Naive thymus-derived CD4-positive, alpha-beta T cell (primary cell): ENCODE results near the gene EYS. TPM values are rescaled to one million over a fixed set of nuclear protein-coding genes. Genes with fewer than 3 reads are reported as not detected.

ENCODE experiments used
- ATAC-seq: fragments of 150-1000 bp; cut with Tn5 transposase; 2 replicates; pipeline ENCODE4 v1.10.0; 2021; ENCODE audit warnings: mild to moderate bottlenecking, moderate library complexity
- CTCF ChIA-PET: fragments of 350-600 bp; sonication (Branson Sonifier 250); formaldehyde crosslinking; loops from one replicate; lab custom pipeline; 2021; ENCODE audit warnings: antibody characterized with exemption; lab: Charles Lee
- POLR2A ChIA-PET: fragments of 350-600 bp; sonication (Branson Sonifier 250); formaldehyde crosslinking; loops from one replicate; lab custom pipeline; 2021; ENCODE audit warnings: antibody characterized with exemption, inconsistent platforms; lab: Charles Lee
- DNase-seq, 9 donors: peaks; one replicate each; pipeline versions ENCODE4 v3.0.0 to v3.0.0-alpha.2; 2020 to 2022; ENCODE audit warnings: mixed read lengths in 1 of 9
- H3K27ac ChIP-seq: one replicate; pipeline ENCODE4 v1.7.0; 2013; ENCODE audit warnings: mild to moderate bottlenecking, low read depth, low read length, moderate library complexity
- H3K27me3 ChIP-seq, 2 donors: one replicate each; pipeline ENCODE4 v1.7.0; 2013; ENCODE audit warnings: low read length in 2 of 2, mild to moderate bottlenecking in 2 of 2, moderate library complexity in 2 of 2; ENCODE audit not compliant: control insufficient read depth in 2 of 2, insufficient read depth in 2 of 2
- H3K36me3 ChIP-seq, 3 experiments: 1 replicate in 2 of 3; 2 replicates in 1 of 3; pipeline ENCODE4 v1.7.0; 2013; ENCODE audit warnings: low read length in 3 of 3, mild to moderate bottlenecking in 3 of 3, moderate library complexity in 1 of 3; ENCODE audit not compliant: insufficient read depth in 3 of 3, control insufficient read depth in 2 of 3
- H3K4me1 ChIP-seq, 2 donors: one replicate each; pipeline ENCODE4 v1.7.0; 2013; ENCODE audit warnings: low read length in 2 of 2, mild to moderate bottlenecking in 2 of 2, moderate library complexity in 1 of 2; ENCODE audit not compliant: control insufficient read depth in 2 of 2, insufficient read depth in 2 of 2
- H3K4me3 ChIP-seq: 2 replicates; pipeline ENCODE4 v1.7.0; 2013; ENCODE audit warnings: mild to moderate bottlenecking, low read length
- H3K9me3 ChIP-seq, 3 experiments: 1 replicate in 2 of 3; 2 replicates in 1 of 3; pipeline ENCODE4 v1.7.0; 2013; ENCODE audit warnings: low read length in 3 of 3; ENCODE audit not compliant: control insufficient read depth in 2 of 3
- H3K27ac Mint-ChIP-seq, 9 donors: one replicate each; pipeline ENCODE4 v1.8.0; 2020 to 2022; ENCODE audit warnings: mixed read lengths in 9 of 9, mild to moderate bottlenecking in 8 of 9, moderate library complexity in 5 of 9, inconsistent platforms in 2 of 9
- H3K27me3 Mint-ChIP-seq, 5 donors: one replicate each; pipeline ENCODE4 v1.8.0; 2021 to 2022; ENCODE audit warnings: mixed read lengths in 5 of 5, mild to moderate bottlenecking in 1 of 5
- H3K36me3 Mint-ChIP-seq, 5 donors: one replicate each; pipeline ENCODE4 v1.8.0; 2020 to 2022; ENCODE audit warnings: mixed read lengths in 5 of 5, mild to moderate bottlenecking in 3 of 5, inconsistent platforms in 1 of 5
- H3K4me1 Mint-ChIP-seq, 7 donors: one replicate each; pipeline ENCODE4 v1.8.0; 2020 to 2022; ENCODE audit warnings: mixed read lengths in 7 of 7, mild to moderate bottlenecking in 3 of 7, inconsistent platforms in 1 of 7
- H3K4me3 Mint-ChIP-seq, 10 donors: one replicate each; pipeline ENCODE4 v1.8.0; 2020 to 2022; ENCODE audit warnings: mild to moderate bottlenecking in 10 of 10, mixed read lengths in 10 of 10, moderate library complexity in 6 of 10, inconsistent platforms in 2 of 10
- H3K9me3 Mint-ChIP-seq, 11 donors: one replicate each; pipeline ENCODE4 v1.8.0; 2020 to 2022; ENCODE audit warnings: mixed read lengths in 11 of 11, mild to moderate bottlenecking in 4 of 11, inconsistent platforms in 1 of 11, moderate library complexity in 1 of 11
- intact Hi-C, 2 donors: fragments of 100-400 bp; cut with micrococcal nuclease; formaldehyde crosslinking; loops; one replicate each; pipeline ENCODE4 v1.15.1; 2023
- polyA plus RNA-seq, 2 donors: library from polyadenylated mRNA; unstranded; fragments of 300-500 nt; fragmentation: Illumina TruSeq; gene quantifications; one replicate each; pipeline ENCODE4 v1.2.3, GENCODE V29; 2021
- total RNA-seq, 6 experiments: library from RNA in 5 of 6; stranded (reverse) in 5 of 6; gene quantifications; 1 replicate in 5 of 6; 2 replicates in 1 of 6; pipeline ENCODE4 v1.2.3 and lab custom pipeline; 2021 to 2026

EYS gene
- total and polyA plus RNA-seq, 7 experiments from 2014 or later, result 0.07 to 0.21 (median 0.13) TPM; not detected in 4

GRCh38 chr6:64170316-64170715 lies 1536.7 kb downstream of the EYS start:
- Histone ChIP-seq H3K4me1 (no peaks in the 10 kb centered on the region), H3K27me3 (no peaks in the 10 kb centered on the region), H3K4me3 (no peak overlapping the region), H3K36me3 (no peaks in the 10 kb centered on the region), H3K27ac (no peak overlapping the region), H3K9me3 (no peaks in the 10 kb centered on the region)
- DNase-seq (no peak), ATAC-seq (no peak)
- Mint-ChIP-seq H3K4me3 (no peak overlapping the region), H3K4me1 (peaks cover 0 to 4% (median 0%) of the 10 kb centered on the region in 7 donors), H3K36me3 (no peaks in the 10 kb centered on the region), H3K9me3 (peaks cover 0 to 10% (median 2%) of the 10 kb centered on the region in 11 donors), H3K27ac (no peak overlapping the region), H3K27me3 (no peaks in the 10 kb centered on the region)
- POLR2A ChIA-PET, result no interaction called here
- intact Hi-C loops, result no loop called here
- CTCF ChIA-PET, result no interaction called here

DNA sequence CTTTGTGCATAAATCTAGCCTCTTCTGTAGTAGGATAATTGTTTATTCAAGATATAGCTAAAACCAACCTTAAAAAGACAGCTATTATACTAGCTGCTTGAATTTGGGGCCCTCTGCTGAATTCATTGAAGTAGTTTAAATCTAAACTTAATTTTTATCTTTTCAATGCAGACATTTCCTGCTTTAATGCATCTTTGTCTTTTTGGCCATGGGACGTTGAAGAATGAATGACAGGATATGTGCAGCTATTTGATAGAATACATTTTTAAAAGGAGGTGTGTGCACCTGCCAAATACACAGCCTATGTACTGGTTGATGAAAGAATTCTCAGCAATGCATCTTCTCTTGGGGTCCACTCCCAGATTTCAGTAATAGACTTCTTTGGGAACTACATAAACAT lies 1546.5 kb downstream of the EYS start:
- no peaks in the 10 kb centered on the region for H3K36me3 Mint-ChIP-seq
- ATAC-seq, result no peak
- H3K27ac Mint-ChIP-seq, result no peak overlapping the region
- Histone ChIP-seq H3K4me1 (no peaks in the 10 kb centered on the region), H3K9me3 (no peaks in the 10 kb centered on the region), H3K27ac (no peak overlapping the region), H3K4me3 (no peak overlapping the region), H3K27me3 (no peaks in the 10 kb centered on the region), H3K36me3 (no peaks in the 10 kb centered on the region)
- H3K27me3 Mint-ChIP-seq, result no peaks in the 10 kb centered on the region
- peaks cover 0 to 6% (median under 1%) of the 10 kb centered on the region in 11 donors for H3K9me3 Mint-ChIP-seq
- intact Hi-C loops, result no loop called here
- CTCF ChIA-PET, result no interaction called here
- H3K4me1 Mint-ChIP-seq, result no peaks in the 10 kb centered on the region
- POLR2A ChIA-PET, result no interaction called here
- DNase-seq, result no peak
- H3K4me3 Mint-ChIP-seq, result no peak overlapping the region

DNA sequence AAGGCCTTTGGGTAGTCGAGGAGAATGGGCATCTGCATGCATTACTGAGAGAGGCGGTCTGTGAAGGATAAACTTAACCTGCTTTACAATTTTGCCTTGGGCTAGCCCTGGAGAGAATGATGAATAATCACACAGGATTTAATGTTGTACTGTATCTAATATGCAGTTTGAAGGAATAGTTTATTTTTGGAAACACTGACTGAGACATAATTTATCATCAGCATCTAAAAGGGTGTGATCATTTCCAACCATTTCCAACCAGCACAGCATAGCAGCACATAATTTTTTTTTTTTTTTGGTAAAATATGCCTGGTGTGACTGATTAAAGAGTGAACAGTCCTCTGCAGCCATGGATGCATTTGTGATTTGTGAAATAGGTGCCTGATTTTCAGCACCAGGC lies 1552.0 kb downstream of the EYS start:
- no peaks in the 10 kb centered on the region for H3K4me1 ChIP-seq
- H3K4me1 Mint-ChIP-seq, result no peaks in the 10 kb centered on the region
- H3K36me3 ChIP-seq, result no peaks in the 10 kb centered on the region
- DNase-seq, result no peak
- H3K36me3 Mint-ChIP-seq, result no peaks in the 10 kb centered on the region
- H3K4me3 Mint-ChIP-seq, result no peak overlapping the region
- no peak overlapping the region for H3K27ac ChIP-seq
- intact Hi-C loops, result no loop called here
- no peaks in the 10 kb centered on the region for H3K27me3 Mint-ChIP-seq
- H3K9me3 ChIP-seq, result no peaks in the 10 kb centered on the region
- no peaks in the 10 kb centered on the region for H3K27me3 ChIP-seq
- no peak overlapping the region for H3K27ac Mint-ChIP-seq
- ATAC-seq, result no peak
- H3K4me3 ChIP-seq, result no peak overlapping the region
- ChIA-PET POLR2A (no interaction called here), CTCF (no interaction called here)
- peaks cover 0 to 7% (median 3%) of the 10 kb centered on the region in 11 donors for H3K9me3 Mint-ChIP-seq

GRCh38 chr6:64146876-64147275 lies 1560.2 kb downstream of the EYS start:
- Histone ChIP-seq H3K27me3 (no peaks in the 10 kb centered on the region), H3K4me3 (no peak overlapping the region), H3K9me3 (no peaks in the 10 kb centered on the region), H3K27ac (no peak overlapping the region), H3K36me3 (no peaks in the 10 kb centered on the region), H3K4me1 (no peaks in the 10 kb centered on the region)
- no peak for ATAC-seq
- ChIA-PET POLR2A (no interaction called here), CTCF (no interaction called here)
- no peak for DNase-seq
- H3K27me3 Mint-ChIP-seq, result no peaks in the 10 kb centered on the region
- intact Hi-C loops, result no loop called here
- peaks cover 0 to 15% (median 0%) of the 10 kb centered on the region in 11 donors for H3K9me3 Mint-ChIP-seq
- H3K36me3 Mint-ChIP-seq, result no peaks in the 10 kb centered on the region
- no peak overlapping the region for H3K27ac Mint-ChIP-seq
- no peaks in the 10 kb centered on the region for H3K4me1 Mint-ChIP-seq
- no peak overlapping the region for H3K4me3 Mint-ChIP-seq

DNA sequence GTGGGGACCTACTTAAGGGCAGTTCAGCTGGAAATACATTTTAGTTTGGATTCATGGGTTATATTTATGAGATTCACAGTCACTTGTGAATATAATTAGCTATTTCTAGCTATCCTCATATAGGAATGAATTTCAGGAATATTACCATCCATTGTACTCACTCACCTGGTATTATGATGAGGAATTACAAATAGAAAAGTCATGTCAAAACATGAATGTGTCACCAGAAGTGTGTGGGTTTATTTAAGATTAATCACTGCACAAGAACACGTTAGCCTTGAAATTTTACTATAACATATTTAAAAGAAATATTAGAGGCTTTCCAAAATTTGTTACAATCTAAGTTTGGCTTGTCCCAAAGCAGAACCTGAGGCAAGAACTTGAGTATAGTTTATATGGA lies 1560.9 kb downstream of the EYS start:
- H3K9me3 ChIP-seq, result no peaks in the 10 kb centered on the region
- H3K4me3 ChIP-seq, result no peak overlapping the region
- no peak for ATAC-seq
- no peaks in the 10 kb centered on the region for H3K4me1 ChIP-seq
- Mint-ChIP-seq H3K36me3 (no peaks in the 10 kb centered on the region), H3K9me3 (peaks cover 0 to 15% (median 0%) of the 10 kb centered on the region in 11 donors), H3K27me3 (no peaks in the 10 kb centered on the region), H3K4me1 (no peaks in the 10 kb centered on the region), H3K4me3 (no peak overlapping the region), H3K27ac (no peak overlapping the region)
- intact Hi-C loops, result no loop called here
- no peak overlapping the region for H3K27ac ChIP-seq
- no peaks in the 10 kb centered on the region for H3K27me3 ChIP-seq
- H3K36me3 ChIP-seq, result no peaks in the 10 kb centered on the region
- CTCF ChIA-PET, result no interaction called here
- POLR2A ChIA-PET, result no interaction called here
- DNase-seq, result no peak

GRCh38 chr6:64145658-64146057 lies 1561.4 kb downstream of the EYS start:
- no peak overlapping the region for H3K4me3 ChIP-seq
- ChIA-PET POLR2A (no interaction called here), CTCF (no interaction called here)
- no peaks in the 10 kb centered on the region for H3K27me3 ChIP-seq
- no peak overlapping the region for H3K27ac Mint-ChIP-seq
- H3K9me3 Mint-ChIP-seq, result peaks cover 0 to 15% (median 0%) of the 10 kb centered on the region in 11 donors
- intact Hi-C loops, result no loop called here
- H3K36me3 Mint-ChIP-seq, result no peaks in the 10 kb centered on the region
- H3K4me1 ChIP-seq, result no peaks in the 10 kb centered on the region
- H3K4me1 Mint-ChIP-seq, result no peaks in the 10 kb centered on the region
- no peak overlapping the region for H3K27ac ChIP-seq
- no peaks in the 10 kb centered on the region for H3K9me3 ChIP-seq
- H3K27me3 Mint-ChIP-seq, result no peaks in the 10 kb centered on the region
- H3K36me3 ChIP-seq, result no peaks in the 10 kb centered on the region
- ATAC-seq, result no peak
- no peak overlapping the region for H3K4me3 Mint-ChIP-seq
- no peak for DNase-seq

DNA sequence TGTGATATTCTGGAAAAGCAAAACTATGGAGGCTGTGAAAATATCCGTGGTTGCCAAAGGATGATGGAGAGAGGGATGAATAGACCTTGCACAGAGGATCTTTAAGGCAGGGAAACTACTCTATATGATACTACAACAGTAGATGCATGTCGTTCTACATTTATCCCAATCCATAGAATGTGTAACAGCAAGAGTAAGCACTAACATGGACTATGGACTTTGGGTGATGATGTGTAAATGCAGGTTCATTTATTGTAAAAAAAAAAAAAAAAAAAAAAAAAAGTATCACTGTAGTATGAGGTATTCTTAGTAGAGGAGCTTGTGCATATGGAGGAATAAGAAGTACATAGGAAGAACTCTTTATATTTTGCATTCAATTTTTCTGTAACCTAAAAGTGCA lies 1563.9 kb downstream of the EYS start:
- Mint-ChIP-seq H3K4me1 (no peaks in the 10 kb centered on the region), H3K4me3 (no peak overlapping the region), H3K36me3 (no peaks in the 10 kb centered on the region), H3K27me3 (no peaks in the 10 kb centered on the region), H3K9me3 (peaks cover 0 to 22% (median 0%) of the 10 kb centered on the region in 11 donors), H3K27ac (no peak overlapping the region)
- no peak overlapping the region for H3K27ac ChIP-seq
- H3K4me1 ChIP-seq, result no peaks in the 10 kb centered on the region
- H3K27me3 ChIP-seq, result no peaks in the 10 kb centered on the region
- H3K9me3 ChIP-seq, result no peaks in the 10 kb centered on the region
- H3K36me3 ChIP-seq, result no peaks in the 10 kb centered on the region
- intact Hi-C loops, result no loop called here
- ChIA-PET POLR2A (no interaction called here), CTCF (no interaction called here)
- no peak for DNase-seq
- H3K4me3 ChIP-seq, result no peak overlapping the region
- ATAC-seq, result no peak
